Central memory CD4-positive, alpha-beta T cell (primary cell): Measurements from ENCODE around the gene ERGIC2.
"Not testable (repeated sequence)": the region's sequence is repeated elsewhere in the genome, so short reads cannot be mapped to it uniquely, and the experiment has no call there.

Experiments
- DNase-seq: peaks from one replicate; pipeline ENCODE4 v3.0.0; 2022

ERGIC2 gene

GRCh38 chr12:29291226-29291625, 89.7 kb downstream of the ERGIC2 start:
- DNase-seq: no peak

DNA sequence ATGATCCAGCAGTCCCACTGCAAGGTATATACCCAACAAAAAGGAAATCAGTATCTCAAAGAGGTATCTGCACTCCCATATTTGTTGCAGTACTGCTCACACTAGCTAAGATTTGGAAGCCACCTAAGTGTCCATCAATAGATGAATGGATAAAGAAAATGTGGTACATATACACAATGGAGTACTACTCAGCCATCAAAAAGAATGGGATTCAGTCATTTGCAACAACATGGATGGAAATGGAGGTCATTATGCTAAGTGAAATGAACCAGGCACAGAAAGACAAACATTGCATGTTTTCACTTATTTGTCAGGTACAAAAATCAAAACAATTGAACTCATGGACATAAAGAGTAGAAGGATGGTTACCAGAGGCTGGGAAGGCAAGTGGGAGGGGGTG, 90.5 kb downstream of the ERGIC2 start:
- DNase-seq: not testable (repeated sequence)

DNA sequence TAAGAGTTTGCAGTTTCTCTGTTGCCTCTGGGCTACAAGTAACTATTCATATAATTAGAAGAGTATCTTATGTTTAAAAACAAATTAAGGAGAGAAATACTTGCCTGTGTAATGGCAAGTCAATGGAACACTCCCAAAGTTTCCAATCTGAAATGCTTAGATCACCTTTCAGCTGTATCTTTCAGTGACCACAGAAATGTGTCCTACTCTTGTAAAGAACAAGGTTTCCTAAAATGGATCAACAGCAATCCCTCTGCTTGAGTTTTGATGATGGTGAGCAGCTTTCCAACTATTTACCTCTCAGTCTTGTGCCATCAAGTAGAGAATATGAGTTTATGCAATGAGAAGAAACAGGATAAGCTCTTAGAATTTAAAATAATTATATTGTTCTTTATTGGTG, 92.9 kb downstream of the ERGIC2 start:
- DNase-seq: no peak

DNA sequence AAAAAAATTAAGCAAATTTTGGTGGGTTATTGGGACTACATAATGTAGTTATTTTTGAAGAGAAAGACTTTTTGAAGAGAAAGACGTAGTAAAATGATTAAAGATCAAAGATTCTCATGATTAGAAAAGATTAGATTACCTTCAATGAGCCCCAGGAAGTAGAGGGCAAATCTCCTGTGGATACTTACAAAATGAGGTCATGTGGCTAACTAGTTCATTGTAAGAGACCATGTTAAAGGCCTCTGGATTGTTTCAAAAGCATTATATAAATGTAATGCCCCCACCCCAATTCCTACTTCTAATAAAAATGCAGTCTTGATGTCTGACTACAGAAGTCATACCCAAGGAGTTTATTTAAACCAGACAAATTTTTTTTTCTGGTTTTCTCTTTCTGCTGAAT, 93.3 kb downstream of the ERGIC2 start:
- no peak for DNase-seq
